GM23248 (cell line): ENCODE data around the gene TIA1. TPM values are rescaled to one million over a fixed set of nuclear protein-coding genes. Genes with fewer than 3 reads are reported as not detected.

Source experiments
- DNase-seq: peaks from one replicate; pipeline ENCODE4 v3.0.0-alpha.2; 2015
- H2AFZ ChIP-seq: fragments of 200-600 bp; sonication (generic); 2 replicates; pipeline ENCODE4 v1.6.1; 2016; ENCODE audit warnings: antibody characterized with exemption
- H3F3A ChIP-seq: fragments of 200-600 bp; sonication (generic); 2 replicates; pipeline ENCODE4 v1.6.1; 2016; ENCODE audit warnings: mild to moderate bottlenecking, antibody characterized with exemption, mixed run types; ENCODE audit not compliant: insufficient read depth
- H3K27ac ChIP-seq: fragments of 200-600 bp; sonication (generic); 2 replicates; pipeline ENCODE4 v1.5.1; 2016; ENCODE audit warnings: mild to moderate bottlenecking
- H3K27me3 ChIP-seq: fragments of 200-600 bp; sonication (generic); replicated peaks from 2 replicates; pipeline ENCODE4 v1.6.1; 2016; ENCODE audit warnings: mild to moderate bottlenecking; ENCODE audit not compliant: insufficient read depth
- H3K36me3 ChIP-seq: fragments of 200-600 bp; sonication (generic); 2 replicates; pipeline ENCODE4 v1.6.1; 2016; ENCODE audit warnings: low read depth, mild to moderate bottlenecking
- H3K4me1 ChIP-seq: fragments of 200-600 bp; sonication (generic); 2 replicates; pipeline ENCODE4 v1.6.1; 2016; ENCODE audit warnings: mild to moderate bottlenecking; ENCODE audit not compliant: insufficient read depth
- H3K4me2 ChIP-seq: fragments of 200-600 bp; sonication (generic); one replicate; pipeline ENCODE4 v1.6.1; 2016; ENCODE audit warnings: mild to moderate bottlenecking; ENCODE audit not compliant: unreplicated experiment
- H3K4me3 ChIP-seq: fragments of 200-600 bp; sonication (generic); 2 replicates; pipeline ENCODE4 v1.5.1; 2016; ENCODE audit warnings: mild to moderate bottlenecking
- H3K79me2 ChIP-seq: fragments of 200-600 bp; sonication (generic); 2 replicates; pipeline ENCODE4 v1.6.1; 2016; ENCODE audit warnings: mild to moderate bottlenecking; ENCODE audit not compliant: insufficient read depth
- H3K9ac ChIP-seq: fragments of 200-600 bp; sonication (generic); 2 replicates; pipeline ENCODE4 v1.6.1; 2016; ENCODE audit warnings: mild to moderate bottlenecking
- H3K9me2 ChIP-seq: fragments of 200-600 bp; sonication (generic); 2 replicates; pipeline ENCODE4 v1.6.1; 2016; ENCODE audit warnings: mixed run types, mild to moderate bottlenecking, moderate library complexity; ENCODE audit not compliant: insufficient read depth
- H3K9me3 ChIP-seq: fragments of 200-600 bp; sonication (generic); one replicate; pipeline ENCODE4 v1.6.1; 2017; ENCODE audit warnings: low read depth
- H4K20me1 ChIP-seq: fragments of 200-600 bp; sonication (generic); 2 replicates; pipeline ENCODE4 v1.6.0; 2016; ENCODE audit not compliant: insufficient read depth
- EZH2 ChIP-seq: fragments of 200-600 bp; sonication (generic); IDR thresholded peaks from 2 replicates; pipeline ENCODE4 v1.6.1; 2018; ENCODE audit warnings: antibody characterized with exemption, mild to moderate bottlenecking; ENCODE audit not compliant: insufficient read depth, poor library complexity, severe bottlenecking
- EZH2phosphoT487 ChIP-seq: fragments of 200-600 bp; sonication (generic); IDR thresholded peaks from 2 replicates; pipeline ENCODE4 v1.6.1; 2018; ENCODE audit warnings: antibody characterized with exemption, moderate library complexity, mild to moderate bottlenecking, low read depth; ENCODE audit not compliant: insufficient read depth
- WGBS, 2 experiments: methylation state at CpG; one replicate each; pipeline ENCODE4 v1.1.6; 2015 to 2017; ENCODE audit warnings: low lambda C conversion rate in 2 of 2, low coverage in 1 of 2; ENCODE audit errors: missing lambda C conversion rate in 2 of 2; 5-methylcytosine and 5-hydroxymethylcytosine counted together
- in situ Hi-C: fragments of 300-500 bp; cut with MboI; formaldehyde crosslinking; loops from 2 replicates; pipeline ENCODE4 v1.15.0; 2020
- polyA plus RNA-seq: library from polyadenylated mRNA; unstranded; fragments of >200 nt; fragmentation: Nextera tagmentation; extraction: Ambion mirVana; gene quantifications from 2 replicates; pipeline ENCODE4 v1.2.1, GENCODE V29; 2016
- total RNA-seq: library from RNA; depleted of rRNA; stranded (reverse); fragments of >200 nt; shearing (Covaris generic); gene quantifications from 2 replicates; pipeline ENCODE4 v1.2.3, GENCODE V29; 2014

TIA1 gene
- total and polyA plus RNA-seq, 2 experiments from 2014 or later = 36.8 to 42.8 TPM

DNA sequence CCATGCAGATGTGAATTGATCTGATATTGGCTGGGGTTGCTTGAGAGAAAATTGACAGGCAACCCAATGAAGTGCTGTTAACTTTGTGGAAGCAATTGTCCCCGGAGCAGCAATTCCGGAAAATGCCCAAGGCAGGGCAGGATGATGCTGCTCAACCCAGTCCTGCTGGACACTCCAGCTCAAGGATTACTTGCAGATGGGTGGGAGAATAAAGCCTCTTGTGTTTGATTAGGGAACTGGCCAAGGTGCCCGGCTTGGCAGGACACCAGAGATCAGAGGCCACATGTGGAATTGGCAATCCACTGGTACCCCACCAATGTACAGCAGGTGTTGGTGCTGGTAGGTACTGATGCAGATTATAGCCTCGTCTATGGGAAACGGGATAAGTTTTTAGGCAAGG, 45.3 kb downstream of the TIA1 start:
- no peak overlapping the region for H3K9ac ChIP-seq

DNA sequence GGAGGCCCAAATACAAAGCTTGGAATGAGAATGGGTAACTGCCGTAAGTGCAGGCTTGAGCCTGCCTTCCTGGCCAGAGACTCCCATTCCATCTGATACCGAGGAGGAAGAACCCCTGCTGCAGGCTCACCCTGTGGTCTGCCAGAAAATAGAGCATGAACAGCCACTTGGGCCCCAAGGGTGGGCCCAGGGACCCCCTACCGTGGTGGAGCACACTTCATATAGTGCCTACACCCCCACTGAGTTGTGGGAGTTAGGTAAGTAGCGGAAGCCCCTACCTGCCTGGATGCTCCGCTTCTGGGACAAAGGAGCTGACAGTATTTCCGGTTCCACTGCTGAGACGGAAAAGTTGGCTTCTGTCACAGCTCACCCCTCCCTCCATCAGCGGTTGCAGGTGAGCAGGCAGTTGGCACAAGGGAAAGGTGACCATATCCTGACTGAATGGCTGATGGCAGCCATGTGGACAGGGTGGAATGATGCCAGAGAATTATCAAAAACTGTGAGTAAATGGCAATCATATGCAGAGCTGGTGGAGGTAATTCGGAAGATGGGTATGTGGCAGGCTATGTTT, 46.1 kb downstream of the TIA1 start:
- DNase-seq = no peak
- H3K4me2 ChIP-seq = no peak overlapping the region
- H3K9ac ChIP-seq = no peak overlapping the region
- H4K20me1 ChIP-seq = no peaks in the 10 kb centered on the region
- H3K27me3 ChIP-seq = no peaks in the 10 kb centered on the region
- TF ChIP-seq EZH2phosphoT487 (no peak), EZH2 (no peak)
- H3K4me3 ChIP-seq = no peak overlapping the region
- H3K79me2 ChIP-seq = no peaks in the 10 kb centered on the region
- H3K9me3 ChIP-seq = no peaks in the 10 kb centered on the region
- in situ Hi-C loops = no loop called here
- no peak overlapping the region for H3K27ac ChIP-seq
- no peaks in the 10 kb centered on the region for H3F3A ChIP-seq
- 69 to 80% methylated on average over 9 of the region's 9 CpGs for WGBS, 2 experiments
- H2AFZ ChIP-seq = no peak overlapping the region
- H3K4me1 ChIP-seq = no peaks in the 10 kb centered on the region
- H3K36me3 ChIP-seq = no peaks in the 10 kb centered on the region
- H3K9me2 ChIP-seq = no peaks in the 10 kb centered on the region

More for the DNA sequence above, 45.3 kb downstream of the TIA1 start:
- no peak overlapping the region for H3K4me3 ChIP-seq
- H3K36me3 ChIP-seq = no peaks in the 10 kb centered on the region
- DNase-seq = no peak
- H3K79me2 ChIP-seq = no peaks in the 10 kb centered on the region
- TF ChIP-seq EZH2 = no peak
- TF ChIP-seq EZH2phosphoT487 = no peak
- no peaks in the 10 kb centered on the region for H3K9me3 ChIP-seq
- no peaks in the 10 kb centered on the region for H3K4me1 ChIP-seq
- WGBS, 2 experiments = 87 to 90% methylated on average over 5 of the region's 5 CpGs
- in situ Hi-C loops = no loop called here
- no peak overlapping the region for H3K4me2 ChIP-seq
- H2AFZ ChIP-seq = no peak overlapping the region
- H4K20me1 ChIP-seq = no peaks in the 10 kb centered on the region
- no peaks in the 10 kb centered on the region for H3F3A ChIP-seq
- no peaks in the 10 kb centered on the region for H3K9me2 ChIP-seq
- H3K27me3 ChIP-seq = no peaks in the 10 kb centered on the region
- H3K27ac ChIP-seq = no peak overlapping the region

DNA sequence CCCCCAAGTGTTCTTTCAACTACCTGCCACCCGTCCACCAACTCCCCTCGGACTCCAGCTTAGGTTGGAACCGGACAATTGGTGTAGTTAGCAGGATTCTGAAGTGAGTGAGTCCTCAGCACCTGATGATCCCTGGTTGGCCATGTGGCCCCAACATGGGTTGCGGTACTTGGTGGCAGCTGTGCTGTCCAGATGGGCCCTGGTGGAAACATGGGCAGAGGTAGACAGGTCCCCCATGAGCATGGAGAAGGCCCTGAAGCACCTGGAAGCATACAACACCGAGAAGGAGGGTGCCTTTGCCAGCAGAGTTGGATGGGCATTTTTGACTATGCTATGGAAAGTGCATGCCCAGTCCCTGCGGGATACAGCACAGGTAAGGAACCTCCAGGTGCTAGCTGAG, 46.6 kb downstream of the TIA1 start:
- 92 to 94% methylated on average over 6 of the region's 6 CpGs for WGBS, 2 experiments
- no peak for TF ChIP-seq EZH2
- no peak for TF ChIP-seq EZH2phosphoT487
- no peak for DNase-seq
- H3K9me2 ChIP-seq = no peaks in the 10 kb centered on the region
- no peaks in the 10 kb centered on the region for H3K4me1 ChIP-seq
- H3K9ac ChIP-seq = no peak overlapping the region
- in situ Hi-C loops = no loop called here
- H3K4me3 ChIP-seq = no peak overlapping the region
- H3K79me2 ChIP-seq = no peaks in the 10 kb centered on the region
- no peak overlapping the region for H2AFZ ChIP-seq
- H3K36me3 ChIP-seq = no peaks in the 10 kb centered on the region
- no peaks in the 10 kb centered on the region for H3F3A ChIP-seq
- no peaks in the 10 kb centered on the region for H3K9me3 ChIP-seq
- H4K20me1 ChIP-seq = no peaks in the 10 kb centered on the region
- no peak overlapping the region for H3K4me2 ChIP-seq
- no peak overlapping the region for H3K27ac ChIP-seq
- no peaks in the 10 kb centered on the region for H3K27me3 ChIP-seq

DNA sequence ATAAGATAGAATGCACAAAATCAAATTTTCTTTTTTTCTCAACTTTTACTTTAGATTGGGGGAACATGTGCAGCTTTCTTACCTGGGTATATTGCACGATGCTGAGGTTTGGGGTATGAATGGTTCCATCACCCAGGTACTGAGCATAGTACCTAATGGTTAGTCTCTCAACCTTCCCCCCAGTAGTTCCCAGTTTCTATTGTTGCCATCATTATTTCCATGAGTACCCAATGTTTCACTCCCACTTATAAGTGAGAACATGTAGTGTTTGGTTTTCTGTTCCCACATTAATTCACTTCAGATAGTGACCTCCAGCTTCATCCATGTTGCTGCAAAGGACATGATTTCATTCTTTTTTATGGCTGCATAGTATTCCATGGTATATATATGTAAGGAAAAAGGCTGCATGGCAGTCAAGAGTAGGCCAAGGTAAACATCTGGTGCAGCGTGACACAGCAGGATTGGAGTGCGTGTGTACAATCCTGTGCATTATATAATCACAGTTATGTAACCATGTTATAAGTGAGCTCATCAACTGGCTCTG, 47.1 kb downstream of the TIA1 start:
- in situ Hi-C loops = no loop called here
- Histone ChIP-seq H3K4me3 (no peak overlapping the region), H3F3A (no peaks in the 10 kb centered on the region)

More for the DNA sequence above, 47.1 kb downstream of the TIA1 start:
- H3K27me3 ChIP-seq = no peaks in the 10 kb centered on the region
- H3K4me1 ChIP-seq = no peaks in the 10 kb centered on the region
- no peak overlapping the region for H3K27ac ChIP-seq
- no peak for DNase-seq
- H3K4me2 ChIP-seq = no peak overlapping the region
- H3K9me2 ChIP-seq = no peaks in the 10 kb centered on the region
- H4K20me1 ChIP-seq = no peaks in the 10 kb centered on the region
- H3K36me3 ChIP-seq = no peaks in the 10 kb centered on the region
- no peaks in the 10 kb centered on the region for H3K79me2 ChIP-seq
- no peak overlapping the region for H2AFZ ChIP-seq
- TF ChIP-seq EZH2phosphoT487 (no peak), EZH2 (no peak)
- H3K9ac ChIP-seq = no peak overlapping the region
- WGBS, 2 experiments = 84% methylated on average over 3 of the region's 3 CpGs
- H3K9me3 ChIP-seq = no peaks in the 10 kb centered on the region
